ENCODE measurements around the gene ITGB2. TPM values are rescaled to one million over a fixed set of nuclear protein-coding genes. Genes with fewer than 3 reads are reported as not detected.

ITGB2 gene
- total and polyA plus RNA-seq, 12 donors, result 6.3 to 249 (median 98.9) TPM

DNA sequence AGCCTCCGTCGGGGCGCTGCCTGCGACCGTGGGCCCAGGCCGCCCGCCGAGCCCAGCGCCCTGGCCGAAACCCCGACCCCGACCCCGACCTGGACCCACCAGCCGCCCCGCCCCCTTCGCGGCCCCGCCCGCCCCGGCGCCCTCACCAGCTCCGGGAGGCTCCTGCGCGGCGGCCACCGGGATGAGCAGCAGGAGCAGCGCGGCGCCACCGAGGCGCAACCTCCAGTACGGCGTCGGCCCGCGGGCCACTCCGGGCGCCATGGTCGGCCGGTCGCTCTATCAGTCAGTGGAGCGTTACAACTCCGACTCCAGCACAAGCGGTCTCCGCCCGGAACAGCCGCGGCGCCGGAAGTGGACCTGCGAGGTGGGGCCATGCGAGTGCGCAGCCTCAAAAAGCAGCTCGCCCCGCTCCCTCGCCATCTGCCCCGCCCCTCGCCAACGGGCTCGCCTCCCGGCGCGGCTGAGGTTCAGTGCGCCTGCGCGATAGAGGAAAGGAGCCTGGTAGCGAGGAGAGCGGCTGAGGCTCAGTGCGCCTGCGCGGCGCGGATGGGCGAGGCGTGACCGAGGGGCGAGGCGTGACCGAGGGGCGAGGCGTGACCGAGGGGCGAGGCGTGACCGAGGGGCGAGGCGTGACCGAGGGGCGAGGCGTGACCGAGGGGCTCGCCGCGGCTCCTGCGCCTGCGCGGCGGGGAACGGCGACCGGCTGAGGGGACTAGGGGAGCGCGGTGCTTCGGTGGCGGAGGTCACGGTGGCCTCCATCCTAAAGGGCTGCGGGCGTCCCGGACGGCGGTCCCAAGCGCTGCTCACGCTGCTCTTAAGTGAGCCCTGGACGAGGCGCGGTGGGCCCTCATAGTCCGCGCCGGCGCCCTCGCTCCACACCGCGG lies 47.1 kb downstream of the ITGB2 start, which contains the start of gene PTTG1IP:
PTTG1IP (minus strand) TSS at position 335 of the 884 bp plus-strand sequence; CDS start at position 261, 74 bp downstream.
- Histone ChIP-seq H3K4me1 (replicated peaks in 1 of 2) (peaks cover 46 to 58% of the 10 kb centered on the region in 2 donors), H3K9me3 (replicated peaks in 1 of 3) (no peaks in the 10 kb centered on the region), H3K36me3 (replicated peaks in 1 of 2) (no peaks in the 10 kb centered on the region), H3K27me3 (no peaks in the 10 kb centered on the region), H3K4me3 (peak within 1 kb of the TSS; percentile 75 to 99 (median 80)), H3K27ac (peak within 1 kb of the TSS; percentile 54 to 91 (median 81))
- intact Hi-C loops (cut with DNase I), result loop anchor here in 1 of 2 donors (5.0 kb wide), 1 partner anchor 56 kb away; the partner anchor contains the start of gene SUMO3
- 0 to 4% (median 2%) methylated on average over 10 to 123 of the region's 123 CpGs for WGBS, 4 donors
- TF ChIP-seq CTCF (IDR thresholded peaks at IDR 0.05), result no peak
- peak; percentile 72 to 95 for TF ChIP-seq POLR2A (IDR thresholded peaks at IDR 0.05)
- peak; percentile 98 to 99 (median 98) for DNase-seq

DNA sequence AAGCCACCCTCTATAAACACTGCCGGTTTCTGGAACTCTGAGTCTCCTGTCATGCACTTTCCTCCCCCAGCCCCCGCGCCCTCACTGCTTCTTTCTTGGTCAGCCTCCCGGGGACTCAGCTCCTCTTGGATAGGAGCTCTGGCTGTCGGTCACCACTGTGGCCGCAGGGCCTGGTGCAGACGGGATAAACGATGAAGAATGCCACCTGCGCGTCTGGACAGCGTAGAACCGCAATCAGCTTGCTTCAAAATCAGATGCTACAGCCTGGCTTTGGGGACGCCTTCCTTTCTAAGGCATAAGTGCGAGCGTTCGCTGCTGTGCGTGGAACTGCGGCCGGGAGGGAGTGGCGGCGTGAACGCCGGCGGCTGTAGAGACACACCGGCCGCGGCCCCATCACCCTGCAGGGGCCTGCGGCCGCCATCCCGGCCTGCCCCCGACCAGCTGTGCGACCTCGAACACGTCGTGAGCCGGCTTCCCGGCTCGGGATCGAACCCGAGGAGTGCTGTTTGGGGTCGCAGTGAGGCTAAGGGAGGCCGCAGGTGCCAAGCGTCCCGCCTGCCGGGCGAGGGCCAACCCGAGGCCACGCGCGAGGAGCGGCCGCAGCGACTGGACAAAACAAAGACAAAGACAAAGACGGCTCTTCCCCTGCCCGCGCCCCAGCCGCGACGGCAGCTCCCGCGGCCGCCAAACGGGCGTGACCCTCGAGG lies 47.9 kb downstream of the ITGB2 start:
- 0 to 1% (median 0%) methylated on average over 10 to 65 of the region's 65 CpGs for WGBS, 4 donors
- intact Hi-C loops (cut with DNase I), result loop anchor here in 1 of 2 donors (5.0 kb wide), 1 partner anchor 56 kb away; the partner anchor contains the start of gene SUMO3

DNA sequence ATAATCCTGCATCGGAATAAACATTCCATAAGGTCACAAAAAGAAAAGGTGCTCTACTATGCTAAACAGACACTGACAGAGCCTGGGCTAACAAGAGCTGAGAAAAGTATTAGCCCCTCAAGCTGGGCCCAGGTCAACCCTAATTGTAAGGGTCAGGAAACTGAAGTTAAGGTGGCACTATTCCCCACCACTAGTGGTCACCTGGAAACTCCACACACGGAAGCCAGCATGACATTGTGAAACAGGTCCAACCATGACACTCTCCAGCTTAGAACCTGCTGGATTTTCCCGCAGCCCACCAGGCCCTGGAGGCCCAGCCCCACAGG lies 48.4 kb downstream of the ITGB2 start:
- H3K27ac ChIP-seq, result peak overlapping the region; percentile 2 to 91 (median 81)
- H3K36me3 ChIP-seq (replicated peaks in 1 of 2), result no peaks in the 10 kb centered on the region
- WGBS, 4 donors, result 8 to 20% (median 18%) methylated on average over 3 of the region's 3 CpGs
- no peak for DNase-seq
- H3K4me3 ChIP-seq, result peak overlapping the region in 3 of 4 donors; percentile 75 to 99 (median 84)
- H3K4me1 ChIP-seq (replicated peaks in 1 of 2), result peaks cover 57 to 70% of the 10 kb centered on the region in 2 donors
- TF ChIP-seq POLR2A (IDR thresholded peaks at IDR 0.05), result no peak
- TF ChIP-seq CTCF (IDR thresholded peaks at IDR 0.05), result no peak
- no peaks in the 10 kb centered on the region for H3K9me3 ChIP-seq (replicated peaks in 1 of 3)
- intact Hi-C loops (cut with DNase I), result loop anchor here in 1 of 2 donors (5.0 kb wide), 1 partner anchor 55 kb away; the partner anchor contains the start of gene SUMO3
- no peaks in the 10 kb centered on the region for H3K27me3 ChIP-seq

More for the DNA sequence above, 47.9 kb downstream of the ITGB2 start:
- Histone ChIP-seq H3K27me3 (no peaks in the 10 kb centered on the region), H3K36me3 (replicated peaks in 1 of 2) (no peaks in the 10 kb centered on the region), H3K27ac (peak overlapping the region; percentile 2 to 91 (median 81)), H3K9me3 (replicated peaks in 1 of 3) (no peaks in the 10 kb centered on the region), H3K4me1 (replicated peaks in 1 of 2) (peaks cover 54 to 66% of the 10 kb centered on the region in 2 donors), H3K4me3 (peak overlapping the region; percentile 75 to 99 (median 80))
- TF ChIP-seq POLR2A (IDR thresholded peaks at IDR 0.05) (peak in 1 of 2 donors; percentile 32), CTCF (IDR thresholded peaks at IDR 0.05) (no peak)
- DNase-seq, result peak in 6 of 7 donors; percentile 54 to 79 (median 62)
